CD14-positive monocyte (primary cell): ENCODE measurements around the gene SF3A1. TPM values are rescaled to one million over a fixed set of nuclear protein-coding genes. Genes with fewer than 3 reads are reported as not detected.
A peak's percentile ranks its signal among the peaks of the same experiment; 100 is the strongest.

Experiments used
- DNase-seq, 3 donors: peaks; one replicate each; pipeline ENCODE4 v3.0.0-alpha.2; 2011 to 2022
- H2AFZ ChIP-seq: 2 replicates; pipeline ENCODE4 v1.6.0; 2012; ENCODE audit warnings: mild to moderate bottlenecking, low read depth, low read length, inconsistent platforms; ENCODE audit not compliant: insufficient read depth, poor library complexity, severe bottlenecking
- H3K27ac ChIP-seq, 2 donors: 1 replicate in 1 of 2; 2 replicates in 1 of 2; pipeline ENCODE4 v1.5.1; 2012 to 2013; ENCODE audit warnings: low read length in 2 of 2, control low read depth in 1 of 2, inconsistent platforms in 1 of 2, low read depth in 1 of 2, mild to moderate bottlenecking in 1 of 2
- H3K27me3 ChIP-seq, 2 donors: one replicate each; pipeline versions ENCODE4 v1.6.0 to v1.6.1; 2011 to 2013; ENCODE audit warnings: low read length in 2 of 2; ENCODE audit not compliant: control insufficient read depth in 2 of 2, insufficient read depth in 2 of 2
- H3K36me3 ChIP-seq, 2 donors: replicated peaks in 1 of 2; 1 replicate in 1 of 2; 2 replicates in 1 of 2; pipeline versions ENCODE4 v1.5.1 to v1.6.1; 2012 to 2013; ENCODE audit warnings: low read length in 2 of 2, control low read depth in 1 of 2, inconsistent platforms in 1 of 2, mild to moderate bottlenecking in 1 of 2; ENCODE audit not compliant: insufficient read depth in 2 of 2, control insufficient read depth in 1 of 2
- H3K4me1 ChIP-seq, 2 donors: 1 replicate in 1 of 2; 2 replicates in 1 of 2; pipeline versions ENCODE4 v1.5.1 to v1.6.1; 2012 to 2013; ENCODE audit warnings: low read length in 2 of 2, control low read depth in 1 of 2, inconsistent platforms in 1 of 2, mild to moderate bottlenecking in 1 of 2, moderate library complexity in 1 of 2; ENCODE audit not compliant: insufficient read depth in 2 of 2, control insufficient read depth in 1 of 2
- H3K4me2 ChIP-seq: replicated peaks from 2 replicates; pipeline ENCODE3; 2012; ENCODE audit warnings: low read length, moderate library complexity, mild to moderate bottlenecking; ENCODE audit not compliant: poor library complexity, severe bottlenecking; ENCODE audit errors: extremely low read depth
- H3K4me3 ChIP-seq, 3 experiments: fragments of 200-600 bp in 1 of 3; sonication (generic) in 1 of 3; replicated peaks in 1 of 3; 1 replicate in 2 of 3; 2 replicates in 1 of 3; pipeline ENCODE4 v1.5.1; 2011 to 2013; ENCODE audit warnings: low read length in 3 of 3, mild to moderate bottlenecking in 3 of 3, control low read depth in 2 of 3, low read depth in 2 of 3, inconsistent platforms in 1 of 3, moderate library complexity in 1 of 3
- H3K79me2 ChIP-seq: 2 replicates; pipeline ENCODE4 v1.6.0; 2012; ENCODE audit warnings: mild to moderate bottlenecking, control low read depth, inconsistent platforms, low read length, moderate library complexity; ENCODE audit not compliant: insufficient read depth
- H3K9ac ChIP-seq: 2 replicates; pipeline ENCODE4 v1.6.0; 2017; ENCODE audit warnings: low read length, mild to moderate bottlenecking; ENCODE audit not compliant: insufficient read depth, poor library complexity, severe bottlenecking
- H3K9me3 ChIP-seq, 2 donors: replicated peaks in 1 of 2; 1 replicate in 1 of 2; 2 replicates in 1 of 2; pipeline versions ENCODE4 v1.5.1 to v1.6.1; 2012 to 2013; ENCODE audit warnings: low read length in 2 of 2, control low read depth in 1 of 2; ENCODE audit not compliant: control insufficient read depth in 1 of 2, insufficient read depth in 1 of 2
- H4K20me1 ChIP-seq: 2 replicates; pipeline ENCODE4 v1.6.0; 2012; ENCODE audit warnings: mild to moderate bottlenecking, low read length, control low read depth, moderate library complexity; ENCODE audit not compliant: insufficient read depth
- H3K27ac Mint-ChIP-seq, 7 donors: one replicate each; pipeline ENCODE4 v1.8.0; 2020; ENCODE audit warnings: mild to moderate bottlenecking in 7 of 7, mixed read lengths in 7 of 7, moderate library complexity in 6 of 7, inconsistent platforms in 2 of 7
- H3K27me3 Mint-ChIP-seq, 3 donors: one replicate each; pipeline ENCODE4 v1.8.0; 2021 to 2022; ENCODE audit warnings: low read depth in 3 of 3, mild to moderate bottlenecking in 3 of 3, mixed read lengths in 3 of 3, moderate library complexity in 3 of 3, inconsistent platforms in 1 of 3
- H3K36me3 Mint-ChIP-seq, 2 donors: one replicate each; pipeline ENCODE4 v1.8.0; 2020; ENCODE audit warnings: mixed read lengths in 2 of 2, inconsistent platforms in 1 of 2, mild to moderate bottlenecking in 1 of 2
- H3K4me1 Mint-ChIP-seq: one replicate; pipeline ENCODE4 v1.8.0; 2020; ENCODE audit warnings: mild to moderate bottlenecking, mixed read lengths
- H3K4me3 Mint-ChIP-seq, 2 donors: one replicate each; pipeline ENCODE4 v1.8.0; 2020; ENCODE audit warnings: mild to moderate bottlenecking in 2 of 2, mixed read lengths in 2 of 2, moderate library complexity in 1 of 2
- H3K9me3 Mint-ChIP-seq, 7 donors: one replicate each; pipeline ENCODE4 v1.8.0; 2020 to 2022; ENCODE audit warnings: mixed read lengths in 7 of 7, mild to moderate bottlenecking in 6 of 7, moderate library complexity in 6 of 7, inconsistent platforms in 2 of 7
- WGBS: methylation state at CpG from one replicate; pipeline ENCODE4 v1.1.5; 2013; ENCODE audit warnings: missing lambda C conversion rate; ENCODE audit not compliant: insufficient coverage; 5-methylcytosine and 5-hydroxymethylcytosine counted together
- intact Hi-C, 2 donors: fragments of 100-400 bp; cut with micrococcal nuclease; formaldehyde crosslinking; loops; one replicate each; pipeline versions ENCODE4 v1.15.0 to v1.15.1; 2023
- polyA plus RNA-seq, 3 donors: library from polyadenylated mRNA; depleted of rRNA in 1 of 3; unstranded in 2 of 3; stranded (reverse) in 1 of 3; fragments of 300-500 nt in 2 of 3; fragments of >200 nt in 1 of 3; fragmentation: Illumina TruSeq in 2 of 3; gene quantifications; 1 replicate in 2 of 3; 2 replicates in 1 of 3; pipeline ENCODE4 v1.2.3, GENCODE V29; 2012 to 2021
- TF ChIP-seq, protein P1 (sequence below): fragments of 200-600 bp; IDR thresholded peaks from one replicate; pipeline ENCODE4 v1.8.0; 2022; ENCODE audit warnings: antibody characterized with exemption, mild to moderate bottlenecking

SF3A1 gene
- polyA plus RNA-seq, 3 donors, result 34.7 to 102 (median 52.1) TPM

DNA sequence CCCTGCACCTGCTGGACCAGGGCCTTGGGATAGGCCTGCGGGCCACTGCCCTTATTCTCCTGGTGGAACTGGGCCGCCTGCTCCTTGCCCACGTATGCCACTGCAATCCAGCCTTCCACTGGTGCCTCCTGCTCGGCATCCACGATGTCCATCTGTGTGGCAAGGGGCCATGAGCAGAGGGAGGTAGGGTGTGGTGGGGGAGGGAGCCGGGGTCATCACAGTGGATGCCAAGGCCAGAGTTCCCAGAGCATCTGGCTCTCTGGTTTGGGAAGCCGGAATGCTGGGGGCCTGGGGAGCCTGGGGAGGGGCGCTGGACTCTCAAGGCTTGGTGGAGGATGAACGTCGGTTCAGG lies 29.9 kb upstream of the SF3A1 start:
- H3K27ac ChIP-seq, result no peak overlapping the region
- H3K9ac ChIP-seq, result peak overlapping the region; percentile 55
- Mint-ChIP-seq H3K27me3 (peaks cover 1 to 8% (median 4%) of the 10 kb centered on the region in 3 donors), H3K9me3 (peaks cover 0 to 4% (median 0%) of the 10 kb centered on the region in 7 donors), H3K27ac (peak overlapping the region in 5 of 7 donors; percentile 60 to 85 (median 80)), H3K4me3 (peak overlapping the region; percentile 82 to 88), H3K4me1 (peaks cover 14% of the 10 kb centered on the region), H3K36me3 (peaks cover 7 to 8% of the 10 kb centered on the region in 2 donors)
- H3K4me2 ChIP-seq, result peak overlapping the region; percentile 88
- H3K79me2 ChIP-seq, result no peaks in the 10 kb centered on the region
- H3K27me3 ChIP-seq, result no peaks in the 10 kb centered on the region
- TF ChIP-seq, protein P1, sequence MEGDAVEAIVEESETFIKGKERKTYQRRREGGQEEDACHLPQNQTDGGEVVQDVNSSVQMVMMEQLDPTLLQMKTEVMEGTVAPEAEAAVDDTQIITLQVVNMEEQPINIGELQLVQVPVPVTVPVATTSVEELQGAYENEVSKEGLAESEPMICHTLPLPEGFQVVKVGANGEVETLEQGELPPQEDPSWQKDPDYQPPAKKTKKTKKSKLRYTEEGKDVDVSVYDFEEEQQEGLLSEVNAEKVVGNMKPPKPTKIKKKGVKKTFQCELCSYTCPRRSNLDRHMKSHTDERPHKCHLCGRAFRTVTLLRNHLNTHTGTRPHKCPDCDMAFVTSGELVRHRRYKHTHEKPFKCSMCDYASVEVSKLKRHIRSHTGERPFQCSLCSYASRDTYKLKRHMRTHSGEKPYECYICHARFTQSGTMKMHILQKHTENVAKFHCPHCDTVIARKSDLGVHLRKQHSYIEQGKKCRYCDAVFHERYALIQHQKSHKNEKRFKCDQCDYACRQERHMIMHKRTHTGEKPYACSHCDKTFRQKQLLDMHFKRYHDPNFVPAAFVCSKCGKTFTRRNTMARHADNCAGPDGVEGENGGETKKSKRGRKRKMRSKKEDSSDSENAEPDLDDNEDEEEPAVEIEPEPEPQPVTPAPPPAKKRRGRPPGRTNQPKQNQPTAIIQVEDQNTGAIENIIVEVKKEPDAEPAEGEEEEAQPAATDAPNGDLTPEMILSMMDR, result no peak
- no peak for DNase-seq
- peak overlapping the region; percentile 14 to 75 (median 51) for H3K4me3 ChIP-seq
- H3K4me1 ChIP-seq, result peaks cover 10% of the 10 kb centered on the region in 2 donors
- no peaks in the 10 kb centered on the region for H3K9me3 ChIP-seq
- peaks cover 0 to 15% of the 10 kb centered on the region in 2 donors for H3K36me3 ChIP-seq
- 32% methylated on average over 10 of the region's 10 CpGs for WGBS
- intact Hi-C loops, result loop anchor here (1.0 to 5.0 kb wide), 5 partner anchors 30 to 279 kb away; partner anchors contain the start of genes CASTOR1 (in 1 of the 2), CCDC157 (in 1 of the 2), MTFP1 (in 1 of the 2) and SF3A1 (in 1 of the 2)
- H4K20me1 ChIP-seq, result no peaks in the 10 kb centered on the region
- peak overlapping the region; percentile 86 for H2AFZ ChIP-seq

DNA sequence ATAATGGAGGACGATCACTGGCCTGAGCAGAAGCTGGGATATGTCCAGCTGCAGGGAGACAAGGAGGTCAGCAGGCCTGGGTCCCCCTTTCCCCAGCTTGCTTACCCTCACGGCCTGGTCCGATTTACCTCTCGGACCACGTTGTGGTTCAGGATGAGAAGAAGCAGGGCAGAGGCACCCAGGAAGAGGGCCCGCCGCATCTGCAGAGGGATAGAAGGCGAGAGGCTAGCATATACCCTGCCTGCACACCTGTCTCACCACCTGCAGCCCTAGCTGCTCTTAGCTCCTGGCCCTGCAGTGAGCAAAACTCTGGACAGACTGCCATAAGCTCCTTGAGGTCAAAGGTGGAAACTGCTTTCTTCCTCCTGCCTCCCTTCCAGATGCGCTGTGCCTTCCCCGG lies 29.2 kb upstream of the SF3A1 start:
- H3K27me3 Mint-ChIP-seq, result peaks cover 1 to 5% (median 4%) of the 10 kb centered on the region in 3 donors
- Histone ChIP-seq H3K36me3 (peaks cover 0 to 17% of the 10 kb centered on the region in 2 donors), H3K27me3 (no peaks in the 10 kb centered on the region), H3K79me2 (no peaks in the 10 kb centered on the region), H3K27ac (no peak overlapping the region), H2AFZ (no peak overlapping the region), H3K4me1 (peaks cover 10% of the 10 kb centered on the region in 2 donors), H3K4me2 (peak overlapping the region; percentile 88), H4K20me1 (no peaks in the 10 kb centered on the region), H3K9me3 (no peaks in the 10 kb centered on the region), H3K9ac (no peak overlapping the region), H3K4me3 (no peak overlapping the region)
- 95% methylated on average over 10 of the region's 10 CpGs for WGBS
- TF ChIP-seq, protein P1, result no peak
- H3K36me3 Mint-ChIP-seq, result peaks cover 7 to 13% of the 10 kb centered on the region in 2 donors
- no peak for DNase-seq
- peaks cover 14% of the 10 kb centered on the region for H3K4me1 Mint-ChIP-seq
- peaks cover 0 to 4% (median 0%) of the 10 kb centered on the region in 7 donors for H3K9me3 Mint-ChIP-seq
- intact Hi-C loops, result loop anchor here (1.0 to 5.0 kb wide), 5 partner anchors 29 to 279 kb away; partner anchors contain the start of genes CASTOR1 (in 1 of the 2), CCDC157 (in 1 of the 2), MTFP1 (in 1 of the 2) and SF3A1 (in 1 of the 2)
- H3K4me3 Mint-ChIP-seq, result peak overlapping the region in 1 of 2 donors; percentile 82
- peak overlapping the region in 3 of 7 donors; percentile 18 to 70 (median 30) for H3K27ac Mint-ChIP-seq
